Cardiac muscle cell (in vitro differentiated cells and primary cell): ENCODE results near the gene SSR2. TPM values are rescaled to one million over a fixed set of nuclear protein-coding genes. Genes with fewer than 3 reads are reported as not detected.

ENCODE experiments used
- DNase-seq, 2 donors: peaks; one replicate each; pipeline versions ENCODE4 v3.0.0 to v3.0.0-alpha.2; 2010 to 2017; ENCODE audit warnings: low read depth in 1 of 2, low spot score in 1 of 2
- H3K27ac ChIP-seq: fragments of 200-600 bp; sonication (generic); 2 replicates; pipeline ENCODE4 v1.5.1; 2016
- H3K27me3 ChIP-seq: fragments of 200-600 bp; sonication (generic); 2 replicates; pipeline ENCODE4 v1.6.0; 2016; ENCODE audit warnings: control low read depth
- H3K36me3 ChIP-seq: fragments of 200-600 bp; sonication (generic); 2 replicates; pipeline ENCODE4 v1.5.1; 2016; ENCODE audit warnings: control low read depth
- H3K4me1 ChIP-seq: fragments of 200-600 bp; sonication (generic); 2 replicates; pipeline ENCODE4 v1.8.1; 2017; ENCODE audit warnings: low read depth, mild to moderate bottlenecking, mixed run types
- H3K4me3 ChIP-seq: fragments of 200-600 bp; sonication (generic); 2 replicates; pipeline ENCODE4 v1.5.1; 2016; ENCODE audit warnings: mild to moderate bottlenecking
- H3K9me3 ChIP-seq: fragments of 200-600 bp; sonication (generic); 2 replicates; pipeline ENCODE4 v1.5.1; 2017; ENCODE audit warnings: low read depth, mild to moderate bottlenecking, control low read depth
- polyA plus RNA-seq: library from polyadenylated mRNA; unstranded; fragments of >200 nt; fragmentation: Nextera tagmentation; extraction: Ambion mirVana; gene quantifications from 2 replicates; pipeline ENCODE4 v1.2.1, GENCODE V29; 2016
- total RNA-seq: library from RNA; depleted of rRNA; stranded (reverse); fragments of >200 nt; gene quantifications from 2 replicates; pipeline ENCODE4 v1.2.3, GENCODE V29; 2016
- TF ChIP-seq, protein P1 (sequence below): IDR thresholded peaks from 2 replicates; pipeline ENCODE4 v1.5.1; 2012; ENCODE audit warnings: low read depth, mild to moderate bottlenecking, low read length

Gene SSR2
- total and polyA plus RNA-seq, 2 experiments from 2014 or later = 119 to 188 TPM

DNA sequence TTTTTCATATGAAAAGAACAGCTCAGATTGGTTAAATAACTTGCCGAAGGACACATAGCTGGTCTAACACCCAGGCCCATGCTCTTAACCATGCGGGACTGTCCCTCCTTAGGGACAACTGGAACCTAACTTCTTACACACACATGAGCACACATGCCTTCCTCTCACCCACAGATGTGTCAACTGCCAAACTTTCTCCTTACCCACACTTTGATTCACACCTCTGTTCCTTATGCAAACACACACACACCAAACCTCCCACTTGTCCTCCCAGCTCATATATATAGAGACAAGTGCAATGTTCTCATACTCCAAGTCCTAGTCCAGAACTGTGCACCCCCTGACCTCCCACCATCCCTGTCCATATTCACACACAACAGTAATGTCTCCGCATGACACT lies 44.5 kb upstream of the SSR2 start:
- H3K27ac ChIP-seq = no peak overlapping the region
- no peaks in the 10 kb centered on the region for H3K27me3 ChIP-seq

GRCh38 chr1:156064615-156065014 lies 43.9 kb upstream of the SSR2 start:
- TF ChIP-seq, protein P1, sequence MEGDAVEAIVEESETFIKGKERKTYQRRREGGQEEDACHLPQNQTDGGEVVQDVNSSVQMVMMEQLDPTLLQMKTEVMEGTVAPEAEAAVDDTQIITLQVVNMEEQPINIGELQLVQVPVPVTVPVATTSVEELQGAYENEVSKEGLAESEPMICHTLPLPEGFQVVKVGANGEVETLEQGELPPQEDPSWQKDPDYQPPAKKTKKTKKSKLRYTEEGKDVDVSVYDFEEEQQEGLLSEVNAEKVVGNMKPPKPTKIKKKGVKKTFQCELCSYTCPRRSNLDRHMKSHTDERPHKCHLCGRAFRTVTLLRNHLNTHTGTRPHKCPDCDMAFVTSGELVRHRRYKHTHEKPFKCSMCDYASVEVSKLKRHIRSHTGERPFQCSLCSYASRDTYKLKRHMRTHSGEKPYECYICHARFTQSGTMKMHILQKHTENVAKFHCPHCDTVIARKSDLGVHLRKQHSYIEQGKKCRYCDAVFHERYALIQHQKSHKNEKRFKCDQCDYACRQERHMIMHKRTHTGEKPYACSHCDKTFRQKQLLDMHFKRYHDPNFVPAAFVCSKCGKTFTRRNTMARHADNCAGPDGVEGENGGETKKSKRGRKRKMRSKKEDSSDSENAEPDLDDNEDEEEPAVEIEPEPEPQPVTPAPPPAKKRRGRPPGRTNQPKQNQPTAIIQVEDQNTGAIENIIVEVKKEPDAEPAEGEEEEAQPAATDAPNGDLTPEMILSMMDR = no peak

More for the DNA sequence above, 44.5 kb upstream of the SSR2 start:
- Histone ChIP-seq H3K36me3 (no peaks in the 10 kb centered on the region), H3K4me1 (peaks cover 4% of the 10 kb centered on the region), H3K9me3 (no peaks in the 10 kb centered on the region), H3K4me3 (no peak overlapping the region)
- no peak for DNase-seq
- TF ChIP-seq, protein P1 = no peak

GRCh38 chr1:156063997-156064285 lies 43.2 kb upstream of the SSR2 start:
- TF ChIP-seq, protein P1 = no peak

More at GRCh38 chr1:156064615-156065014, 43.9 kb upstream of the SSR2 start:
- no peak for DNase-seq
- Histone ChIP-seq H3K9me3 (no peaks in the 10 kb centered on the region), H3K27me3 (no peaks in the 10 kb centered on the region), H3K27ac (no peak overlapping the region), H3K36me3 (no peaks in the 10 kb centered on the region), H3K4me1 (peaks cover 4% of the 10 kb centered on the region), H3K4me3 (no peak overlapping the region)

DNA sequence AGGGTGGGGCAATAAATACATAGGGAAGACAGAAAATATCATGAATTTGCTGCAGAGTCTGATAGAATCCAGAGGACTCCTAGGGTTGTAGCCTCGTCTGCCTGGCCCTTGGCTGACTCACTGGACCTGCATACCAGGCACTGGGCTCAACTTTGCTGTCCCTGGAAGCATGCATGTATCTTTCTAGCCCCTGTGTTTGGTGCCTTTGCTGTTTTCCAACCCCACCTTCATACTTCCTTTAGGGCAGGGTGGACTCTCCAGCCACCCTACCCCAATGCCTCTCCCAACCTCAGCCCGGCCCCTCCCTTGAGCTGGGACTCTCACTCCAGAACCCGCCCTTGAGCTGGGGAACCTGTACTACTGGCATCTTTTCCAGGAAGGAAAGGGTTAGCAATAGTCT lies 41.4 kb upstream of the SSR2 start:
- H3K27me3 ChIP-seq = no peaks in the 10 kb centered on the region
- H3K27ac ChIP-seq = no peak overlapping the region
- peaks cover 4% of the 10 kb centered on the region for H3K4me1 ChIP-seq
- DNase-seq = no peak
- H3K4me3 ChIP-seq = no peak overlapping the region
- no peaks in the 10 kb centered on the region for H3K36me3 ChIP-seq
- TF ChIP-seq, protein P1 = no peak
- H3K9me3 ChIP-seq = no peaks in the 10 kb centered on the region

More at GRCh38 chr1:156063997-156064285, 43.2 kb upstream of the SSR2 start:
- Histone ChIP-seq H3K27me3 (no peaks in the 10 kb centered on the region), H3K4me1 (peaks cover 4% of the 10 kb centered on the region), H3K4me3 (no peak overlapping the region), H3K9me3 (no peaks in the 10 kb centered on the region), H3K27ac (no peak overlapping the region), H3K36me3 (no peaks in the 10 kb centered on the region)
- DNase-seq = no peak

GRCh38 chr1:156060937-156061636 lies 40.3 kb upstream of the SSR2 start, which contains the start of gene RAB25:
RAB25 (plus strand) TSS chr1:156061160; CDS start chr1:156061401, 241 bp downstream.
- DNase-seq = no peak
- H3K4me3 ChIP-seq = no peak within 1 kb of the TSS
- H3K27ac ChIP-seq = no peak within 1 kb of the TSS
- no peaks in the 10 kb centered on the region for H3K27me3 ChIP-seq
- H3K4me1 ChIP-seq = peaks cover 4% of the 10 kb centered on the region
- TF ChIP-seq, protein P1 = no peak
- no peaks in the 10 kb centered on the region for H3K36me3 ChIP-seq
- no peaks in the 10 kb centered on the region for H3K9me3 ChIP-seq
